Neural crest cell (in vitro differentiated cells): ENCODE results near the gene RNF222. TPM values are rescaled to one million over a fixed set of nuclear protein-coding genes. Genes with fewer than 3 reads are reported as not detected.
A peak's percentile ranks its signal among the peaks of the same experiment; 100 is the strongest.
"Not testable (repeated sequence)": the region's sequence is repeated elsewhere in the genome, so short reads cannot be mapped to it uniquely, and the experiment has no call there.

ENCODE experiments used
- DNase-seq: peaks from one replicate; pipeline ENCODE4 v3.0.0; 2021; ENCODE audit warnings: low read depth, mixed read lengths, low spot score
- H3K27ac Mint-ChIP-seq: one replicate; pipeline ENCODE4 v1.8.0; 2021; ENCODE audit warnings: mild to moderate bottlenecking, mixed read lengths; ENCODE audit not compliant: unreplicated experiment
- H3K27me3 Mint-ChIP-seq: 2 replicates; pipeline ENCODE4 v1.8.0; 2021; ENCODE audit warnings: low read depth, mild to moderate bottlenecking, mixed read lengths
- H3K36me3 Mint-ChIP-seq: 2 replicates; pipeline ENCODE4 v1.8.0; 2021; ENCODE audit warnings: low read depth, mild to moderate bottlenecking, mixed read lengths
- H3K4me1 Mint-ChIP-seq: 2 replicates; pipeline ENCODE4 v1.8.0; 2021; ENCODE audit warnings: mixed read lengths
- H3K4me3 Mint-ChIP-seq: one replicate; pipeline ENCODE4 v1.8.0; 2021; ENCODE audit warnings: mild to moderate bottlenecking, mixed read lengths
- H3K9me3 Mint-ChIP-seq: 2 replicates; pipeline ENCODE4 v1.8.0; 2021; ENCODE audit warnings: mixed read lengths
- CTCF ChIP-seq: fragments of 200-600 bp; sonication (generic); conservative IDR thresholded peaks from 2 replicates; pipeline ENCODE4 v1.5.0; 2021; ENCODE audit warnings: antibody characterized with exemption, mild to moderate bottlenecking
- total RNA-seq: library from RNA; stranded (reverse); gene quantifications from 2 replicates; pipeline ENCODE4 v1.2.1, GENCODE V29; 2021

RNF222 gene
- total RNA-seq, 1 donor from 2014 or later = not detected

GRCh38 chr17:8377422-8377821 is 20.2 kb downstream of the RNF222 start:
- H3K4me1 Mint-ChIP-seq = peaks cover 47% of the 10 kb centered on the region
- no peaks in the 10 kb centered on the region for H3K9me3 Mint-ChIP-seq
- H3K4me3 Mint-ChIP-seq = peak overlapping the region; percentile 88
- DNase-seq = no peak
- no peaks in the 10 kb centered on the region for H3K27me3 Mint-ChIP-seq
- H3K36me3 Mint-ChIP-seq = peaks cover 30% of the 10 kb centered on the region
- no peak overlapping the region for H3K27ac Mint-ChIP-seq
- TF ChIP-seq CTCF = no peak

GRCh38 chr17:8376271-8377067 is 21.2 kb downstream of the RNF222 start, which contains the start of gene KRABD2:
KRABD2 (minus strand) TSS chr17:8376704.
- DNase-seq = peak; percentile 90
- Mint-ChIP-seq H3K4me3 (peak within 1 kb of the TSS; percentile 88), H3K27me3 (no peaks in the 10 kb centered on the region), H3K4me1 (peaks cover 42% of the 10 kb centered on the region), H3K27ac (peak within 1 kb of the TSS; percentile 85), H3K9me3 (no peaks in the 10 kb centered on the region), H3K36me3 (peaks cover 30% of the 10 kb centered on the region)
- peak; percentile 72 for TF ChIP-seq CTCF

GRCh38 chr17:8375738-8376259 is 21.8 kb downstream of the RNF222 start:
- H3K4me1 Mint-ChIP-seq = peaks cover 36% of the 10 kb centered on the region
- no peak for TF ChIP-seq CTCF
- H3K9me3 Mint-ChIP-seq = no peaks in the 10 kb centered on the region
- no peak for DNase-seq
- H3K4me3 Mint-ChIP-seq = peak overlapping the region; percentile 88
- peak overlapping the region; percentile 85 for H3K27ac Mint-ChIP-seq
- H3K27me3 Mint-ChIP-seq = no peaks in the 10 kb centered on the region
- peaks cover 24% of the 10 kb centered on the region for H3K36me3 Mint-ChIP-seq

GRCh38 chr17:8373856-8374255 is 23.8 kb downstream of the RNF222 start:
- not testable (repeated sequence) for H3K27me3 Mint-ChIP-seq, DNase-seq, H3K27ac Mint-ChIP-seq, H3K4me3 Mint-ChIP-seq, H3K9me3 Mint-ChIP-seq
- Mint-ChIP-seq H3K36me3 (peaks cover 32% of the 10 kb centered on the region), H3K4me1 (peaks cover 25% of the 10 kb centered on the region)

GRCh38 chr17:8372422-8372821 is 25.2 kb downstream of the RNF222 start:
- Mint-ChIP-seq H3K36me3 (peaks cover 31% of the 10 kb centered on the region), H3K27ac (no peak overlapping the region), H3K27me3 (no peaks in the 10 kb centered on the region), H3K9me3 (no peaks in the 10 kb centered on the region), H3K4me1 (peaks cover 18% of the 10 kb centered on the region), H3K4me3 (peak overlapping the region; percentile 64)
- DNase-seq = no peak
- TF ChIP-seq CTCF = no peak

- TF ChIP-seq CTCF = no peak
- H3K9me3 Mint-ChIP-seq = no peaks in the 10 kb centered on the region
- H3K27ac Mint-ChIP-seq = peak overlapping the region; percentile 21
- DNase-seq = no peak
- peaks cover 29% of the 10 kb centered on the region for H3K36me3 Mint-ChIP-seq
- H3K27me3 Mint-ChIP-seq = no peaks in the 10 kb centered on the region
- H3K4me3 Mint-ChIP-seq = peak overlapping the region; percentile 68
- H3K4me1 Mint-ChIP-seq = peaks cover 13% of the 10 kb centered on the region
Observed at GRCh38 chr17:8371786-8372185, 25.8 kb downstream of the RNF222 start.
